ENCODE data around the gene PWWP2B.

DNA sequence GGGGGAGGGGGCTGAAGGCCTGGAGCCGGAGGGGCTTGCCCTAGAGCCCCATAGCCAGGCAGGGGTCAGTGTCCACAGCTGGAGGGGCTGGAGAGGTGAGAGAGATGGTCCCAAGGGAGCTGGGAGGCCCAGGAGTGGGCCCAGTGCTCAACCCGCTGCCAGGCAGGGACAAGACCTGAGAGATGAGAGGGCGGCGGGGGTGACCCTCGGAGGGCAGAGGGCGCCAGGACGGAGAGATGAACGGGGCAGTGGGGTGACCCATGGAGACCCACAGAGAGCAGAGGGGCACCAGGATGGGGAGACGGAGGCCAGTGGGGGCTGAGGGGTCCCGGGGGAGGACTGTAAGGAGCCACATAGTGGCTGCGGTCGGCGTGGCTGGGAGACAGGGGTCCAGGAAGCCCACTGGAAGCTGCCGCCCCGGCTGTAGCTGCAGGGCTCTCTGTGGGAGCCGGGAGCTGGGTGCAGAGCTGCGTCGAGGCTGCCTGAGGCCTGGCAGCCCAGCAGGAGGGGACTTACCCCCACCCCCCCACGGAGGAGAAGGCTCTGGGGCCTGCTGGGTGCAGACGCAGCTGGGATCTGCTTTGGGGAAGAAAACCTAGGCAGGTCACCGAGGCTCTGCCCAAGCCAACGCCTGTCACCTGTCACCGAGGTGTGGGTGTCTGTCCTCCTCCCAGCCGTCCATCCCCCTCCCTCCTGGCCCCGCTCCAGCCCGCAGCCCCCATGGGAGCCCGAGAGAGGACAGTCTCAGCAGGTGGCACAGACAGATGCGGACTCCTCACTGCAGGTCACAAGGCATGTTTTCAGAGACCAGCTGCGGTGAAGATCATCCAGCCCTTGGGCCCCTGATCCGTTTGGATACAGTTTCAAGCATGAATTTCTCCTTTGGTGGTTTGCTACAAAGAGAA, 25.1 kb downstream of the PWWP2B start:
- TF ChIP-seq BHLHE40 (IDR thresholded peaks at IDR 0.05; ENCODE audit: borderline replicate concordance) (no peak), SP1 (IDR thresholded peaks at IDR 0.05) (no peak), FOXK2 (IDR thresholded peaks at IDR 0.05) (no peak), TARDBP (IDR thresholded peaks at IDR 0.05) (no peak), SUZ12 (IDR thresholded peaks at IDR 0.05) (no peak), FOXM1 (IDR thresholded peaks at IDR 0.05; ENCODE audit: borderline replicate concordance) (no peak), FOXA1 (IDR thresholded peaks at IDR 0.05) (no peak)
- TF ChIP-seq, protein P1, sequence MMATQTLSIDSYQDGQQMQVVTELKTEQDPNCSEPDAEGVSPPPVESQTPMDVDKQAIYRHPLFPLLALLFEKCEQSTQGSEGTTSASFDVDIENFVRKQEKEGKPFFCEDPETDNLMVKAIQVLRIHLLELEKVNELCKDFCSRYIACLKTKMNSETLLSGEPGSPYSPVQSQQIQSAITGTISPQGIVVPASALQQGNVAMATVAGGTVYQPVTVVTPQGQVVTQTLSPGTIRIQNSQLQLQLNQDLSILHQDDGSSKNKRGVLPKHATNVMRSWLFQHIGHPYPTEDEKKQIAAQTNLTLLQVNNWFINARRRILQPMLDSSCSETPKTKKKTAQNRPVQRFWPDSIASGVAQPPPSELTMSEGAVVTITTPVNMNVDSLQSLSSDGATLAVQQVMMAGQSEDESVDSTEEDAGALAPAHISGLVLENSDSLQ (IDR thresholded peaks at IDR 0.05), result no peak

Data from HEK293T (cell line).